ENCODE results near the gene KCNJ8. TPM values are rescaled to one million over a fixed set of nuclear protein-coding genes. Genes with fewer than 3 reads are reported as not detected.

Gene KCNJ8
- total and polyA plus RNA-seq, 2 of the 8 experiments (the other 6 are each of a cell fraction or from before 2014, with no cell fraction given): 0.48 to 1.4 TPM

- H3K4me3 ChIP-seq (ENCODE audit: extremely low read depth in 1 of 4, insufficient read depth in 2 of 4, low read depth in 3 of 4, low read length in 4 of 4): no peak overlapping the region
- WGBS, 2 experiments (ENCODE audit: extremely low coverage in 1 of 2, insufficient coverage in 1 of 2, insufficient read length in 1 of 2, insufficient replicate concordance in 2 of 2, low coverage in 1 of 2, low lambda C conversion rate in 2 of 2, missing lambda C conversion rate in 1 of 2): 100% methylated on average over 2 of the region's 2 CpGs; no CpG with 5 or more reads in 1 of the 2 experiments
- no peak overlapping the region for H3K4ac ChIP-seq (replicated peaks; ENCODE audit: insufficient read length, low read depth, low read length)
- H4K20me1 ChIP-seq (replicated peaks in 1 of 2; ENCODE audit: control insufficient read depth in 1 of 2, insufficient read depth in 2 of 2, low read length in 2 of 2): no peaks in the 10 kb centered on the region
- no peak overlapping the region for H3K27ac ChIP-seq (ENCODE audit: low read depth, low read length)
- H2BK5ac ChIP-seq (ENCODE audit: low read depth, low read length): no peak overlapping the region
- no peak for TF ChIP-seq RAD21 (IDR thresholded peaks at IDR 0.05 in 1 of 2, conservative IDR thresholded peaks at IDR 0.05 in 1 of 2; ENCODE audit: low read depth in 2 of 2, low read length in 2 of 2)
- TF ChIP-seq SRF (IDR thresholded peaks at IDR 0.05; ENCODE audit: low read depth, low read length): no peak
- TF ChIP-seq FOSL1 (IDR thresholded peaks at IDR 0.05; ENCODE audit: insufficient read depth, low read depth, low read length): no peak
- TF ChIP-seq GTF2F1 (IDR thresholded peaks at IDR 0.05; ENCODE audit: borderline replicate concordance, low read depth, low read length): no peak
- TF ChIP-seq SIN3A (conservative IDR thresholded peaks at IDR 0.05 in 1 of 2, IDR thresholded peaks at IDR 0.05 in 1 of 2; ENCODE audit: low read depth in 1 of 2, low read length in 2 of 2): no peak
- no peak for TF ChIP-seq CTCF (IDR thresholded peaks at IDR 0.05; ENCODE audit: control extremely low read depth in 1 of 3, insufficient read depth in 1 of 3, low read depth in 1 of 3, low read length in 3 of 3)
- TF ChIP-seq TAF1 (IDR thresholded peaks at IDR 0.05; ENCODE audit: low read depth, low read length): no peak
- no peak for TF ChIP-seq TBP (IDR thresholded peaks at IDR 0.05; ENCODE audit: low read depth, low read length)
- no peak for TF ChIP-seq CTBP2 (IDR thresholded peaks at IDR 0.05; ENCODE audit: borderline replicate concordance, insufficient read depth, insufficient read length, low read length)
- TF ChIP-seq CHD2 (IDR thresholded peaks at IDR 0.05; ENCODE audit: low read length): no peak
- no peak overlapping the region for H4K8ac ChIP-seq (ENCODE audit: extremely low read depth, insufficient read depth, low read length)
- H2BK12ac ChIP-seq (ENCODE audit: low read depth, low read length): no peak overlapping the region
- H3K9me3 ChIP-seq (ENCODE audit: insufficient read depth in 2 of 2, low read depth in 1 of 2, low read length in 1 of 2): no peaks in the 10 kb centered on the region
- no peaks in the 10 kb centered on the region for H3K27me3 ChIP-seq (replicated peaks in 1 of 4; ENCODE audit: control insufficient read depth in 3 of 4, extremely low read depth in 1 of 4, insufficient read depth in 3 of 4, low read length in 3 of 4)
- no peak overlapping the region for H3K14ac ChIP-seq (ENCODE audit: insufficient read length)
- H2BK120ac ChIP-seq (replicated peaks; ENCODE audit: low read depth, low read length): no peak overlapping the region
- no peak overlapping the region for H4K5ac ChIP-seq (ENCODE audit: insufficient read length, low read depth, low read length)
- CTCF ChIA-PET (ENCODE audit: partially characterized antibody): interaction anchor here (0.6 to 2.1 kb wide), 3 partner anchors 9 to 236 kb away, joined by 3 to 5 read pairs (median 3); no protein-coding TSS in a partner anchor
- H2AFZ ChIP-seq (ENCODE audit: low read length): no peak overlapping the region
- no peak overlapping the region for H3K56ac ChIP-seq (replicated peaks; ENCODE audit: insufficient read length, low read depth, low read length)
- H3K23me2 ChIP-seq (ENCODE audit: low read depth, low read length): no peaks in the 10 kb centered on the region
- H3K4me1 ChIP-seq (replicated peaks in 1 of 4; ENCODE audit: control insufficient read depth in 3 of 4, insufficient read depth in 4 of 4, low read length in 3 of 4): no peaks in the 10 kb centered on the region
- no peak overlapping the region for H3K18ac ChIP-seq (ENCODE audit: extremely low read depth, low read length)
- FAIRE-seq (no peak), DNase-seq (ENCODE audit: low read depth in 1 of 2, low spot score in 2 of 2) (no peak)
- no peak overlapping the region for H3K4me2 ChIP-seq (ENCODE audit: insufficient read depth in 1 of 2, low read depth in 2 of 2, low read length in 2 of 2)
- no peaks in the 10 kb centered on the region for H3K79me1 ChIP-seq (ENCODE audit: low read depth, low read length)
- no peak overlapping the region for H2AK5ac ChIP-seq (ENCODE audit: low read depth, low read length)
- no peak overlapping the region for H3K23ac ChIP-seq (ENCODE audit: insufficient read length)
- POLR2A ChIA-PET (ENCODE audit: partially characterized antibody): no interaction called here
- no peak overlapping the region for H4K91ac ChIP-seq (replicated peaks; ENCODE audit: insufficient read length, low read length)
- no peak overlapping the region for H3K9ac ChIP-seq (replicated peaks in 1 of 4; ENCODE audit: extremely low read depth in 1 of 4, low read depth in 3 of 4, low read length in 3 of 4)
- H3K79me2 ChIP-seq (ENCODE audit: control insufficient read depth in 1 of 2, insufficient read depth in 2 of 2, low read length in 2 of 2): no peaks in the 10 kb centered on the region
- H2BK20ac ChIP-seq (ENCODE audit: low read length): no peak overlapping the region
- H2BK15ac ChIP-seq (ENCODE audit: low read length): no peak overlapping the region
- no peaks in the 10 kb centered on the region for H3K36me3 ChIP-seq (ENCODE audit: control insufficient read depth in 2 of 4, insufficient read depth in 4 of 4, low read length in 3 of 4)
Measured at GRCh38 chr12:21766403-21766802, 8.1 kb downstream of the KCNJ8 start.
